ENCODE results near the gene EIPR1.

Gene EIPR1

GRCh38 chr2:3142210-3142609 is 235.4 kb downstream of the EIPR1 start:
- no peak for DNase-seq

GRCh38 chr2:3141696-3142095 is 235.9 kb downstream of the EIPR1 start:
- DNase-seq = no peak

- DNase-seq = no peak
Observed at GRCh38 chr2:3139906-3140305, 237.7 kb downstream of the EIPR1 start.
